ENCODE data around the gene SLC9A8. TPM values are rescaled to one million over a fixed set of nuclear protein-coding genes. Genes with fewer than 3 reads are reported as not detected.

The SLC9A8 gene
- total RNA-seq, 4 donors from 2014 or later, result 12.4 to 20.4 (median 15.1) TPM

DNA sequence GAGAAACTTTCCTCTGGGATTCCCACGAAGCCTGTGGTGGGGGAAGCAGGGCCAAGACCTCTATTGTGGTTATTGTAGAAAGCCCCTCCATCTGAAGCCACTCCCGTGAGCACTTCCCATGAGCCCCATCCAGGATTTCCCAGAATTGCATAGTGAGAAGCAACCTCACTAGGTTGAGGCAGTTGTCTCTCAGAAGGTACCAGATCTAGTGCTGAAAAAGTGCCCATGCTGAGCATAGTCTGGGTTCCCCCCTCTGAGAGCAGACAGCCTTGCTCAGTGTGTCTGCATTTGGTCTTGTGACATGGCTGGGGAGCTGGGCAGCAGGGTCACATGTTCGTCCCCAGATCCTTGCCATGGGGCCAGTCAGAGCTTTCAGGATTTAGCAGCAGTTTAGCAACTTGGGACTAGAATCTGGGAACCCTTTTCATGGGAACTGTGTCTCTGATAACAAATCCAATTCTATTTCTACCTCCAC lies 38.6 kb downstream of the SLC9A8 start:
- DNase-seq (peak; percentile 43 to 64), ATAC-seq (peak; percentile 74 to 78)
- H3K4me3 ChIP-seq, result no peak overlapping the region
- in situ Hi-C loops (cut with MboI; ENCODE audit: low sequenced_read_pairs in 4 of 4) (loop anchor here in 1 of 4 donors (25.0 kb wide), 1 partner anchor 514 kb away; no protein-coding TSS in a partner anchor), intact Hi-C loops (cut with DNase I; ENCODE audit: low total_unique reads) (no loop called here)
- peaks cover 28 to 34% of the 10 kb centered on the region in 2 donors for H3K4me1 ChIP-seq
- peaks cover 0 to 39% of the 10 kb centered on the region in 2 donors for H3K36me3 ChIP-seq
- H3K27me3 ChIP-seq, result no peaks in the 10 kb centered on the region
- peak overlapping the region; percentile 63 to 81 (median 78) for H3K27ac ChIP-seq
- no peak for TF ChIP-seq POLR2A (IDR thresholded peaks at IDR 0.05)
- TF ChIP-seq, protein P1, sequence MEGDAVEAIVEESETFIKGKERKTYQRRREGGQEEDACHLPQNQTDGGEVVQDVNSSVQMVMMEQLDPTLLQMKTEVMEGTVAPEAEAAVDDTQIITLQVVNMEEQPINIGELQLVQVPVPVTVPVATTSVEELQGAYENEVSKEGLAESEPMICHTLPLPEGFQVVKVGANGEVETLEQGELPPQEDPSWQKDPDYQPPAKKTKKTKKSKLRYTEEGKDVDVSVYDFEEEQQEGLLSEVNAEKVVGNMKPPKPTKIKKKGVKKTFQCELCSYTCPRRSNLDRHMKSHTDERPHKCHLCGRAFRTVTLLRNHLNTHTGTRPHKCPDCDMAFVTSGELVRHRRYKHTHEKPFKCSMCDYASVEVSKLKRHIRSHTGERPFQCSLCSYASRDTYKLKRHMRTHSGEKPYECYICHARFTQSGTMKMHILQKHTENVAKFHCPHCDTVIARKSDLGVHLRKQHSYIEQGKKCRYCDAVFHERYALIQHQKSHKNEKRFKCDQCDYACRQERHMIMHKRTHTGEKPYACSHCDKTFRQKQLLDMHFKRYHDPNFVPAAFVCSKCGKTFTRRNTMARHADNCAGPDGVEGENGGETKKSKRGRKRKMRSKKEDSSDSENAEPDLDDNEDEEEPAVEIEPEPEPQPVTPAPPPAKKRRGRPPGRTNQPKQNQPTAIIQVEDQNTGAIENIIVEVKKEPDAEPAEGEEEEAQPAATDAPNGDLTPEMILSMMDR (IDR thresholded peaks at IDR 0.05 in 4 of 5, conservative IDR thresholded peaks at IDR 0.05 in 1 of 5), result no peak
- no peaks in the 10 kb centered on the region for H3K9me3 ChIP-seq

DNA sequence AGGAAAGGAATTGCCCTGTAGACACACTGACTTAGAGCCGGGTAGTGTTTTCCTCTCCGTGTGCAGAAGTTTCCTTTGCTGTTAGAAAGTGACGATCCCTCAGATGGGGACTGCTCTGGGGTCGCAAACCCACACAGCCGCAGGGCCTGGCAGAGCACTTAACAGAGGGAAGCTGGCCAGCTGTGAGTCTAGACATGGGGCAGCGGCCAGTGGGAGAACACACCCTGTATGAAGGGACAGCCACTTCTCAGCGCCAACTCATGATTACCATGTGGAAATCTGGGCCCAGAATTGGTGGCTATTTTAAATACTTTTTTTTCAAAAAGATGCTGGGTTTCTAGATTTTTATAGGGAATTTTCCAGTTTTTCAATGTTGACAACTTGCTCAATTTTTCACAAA lies 39.4 kb downstream of the SLC9A8 start:
- peak overlapping the region; percentile 63 to 81 (median 78) for H3K27ac ChIP-seq
- in situ Hi-C loops (cut with MboI; ENCODE audit: low sequenced_read_pairs in 4 of 4), result loop anchor here in 1 of 4 donors (25.0 kb wide), 1 partner anchor 515 kb away; no protein-coding TSS in a partner anchor
- TF ChIP-seq, protein P1 (IDR thresholded peaks at IDR 0.05 in 4 of 5, conservative IDR thresholded peaks at IDR 0.05 in 1 of 5), result no peak
- no peak for TF ChIP-seq POLR2A (IDR thresholded peaks at IDR 0.05)
- no peaks in the 10 kb centered on the region for H3K9me3 ChIP-seq
- intact Hi-C loops (cut with DNase I; ENCODE audit: low total_unique reads), result no loop called here
- no peak overlapping the region for H3K4me3 ChIP-seq
- H3K36me3 ChIP-seq, result peaks cover 0 to 39% of the 10 kb centered on the region in 2 donors
- ATAC-seq, result peak; percentile 83 to 84
- peak; percentile 59 to 67 for DNase-seq
- peaks cover 28 to 34% of the 10 kb centered on the region in 2 donors for H3K4me1 ChIP-seq
- no peaks in the 10 kb centered on the region for H3K27me3 ChIP-seq

DNA sequence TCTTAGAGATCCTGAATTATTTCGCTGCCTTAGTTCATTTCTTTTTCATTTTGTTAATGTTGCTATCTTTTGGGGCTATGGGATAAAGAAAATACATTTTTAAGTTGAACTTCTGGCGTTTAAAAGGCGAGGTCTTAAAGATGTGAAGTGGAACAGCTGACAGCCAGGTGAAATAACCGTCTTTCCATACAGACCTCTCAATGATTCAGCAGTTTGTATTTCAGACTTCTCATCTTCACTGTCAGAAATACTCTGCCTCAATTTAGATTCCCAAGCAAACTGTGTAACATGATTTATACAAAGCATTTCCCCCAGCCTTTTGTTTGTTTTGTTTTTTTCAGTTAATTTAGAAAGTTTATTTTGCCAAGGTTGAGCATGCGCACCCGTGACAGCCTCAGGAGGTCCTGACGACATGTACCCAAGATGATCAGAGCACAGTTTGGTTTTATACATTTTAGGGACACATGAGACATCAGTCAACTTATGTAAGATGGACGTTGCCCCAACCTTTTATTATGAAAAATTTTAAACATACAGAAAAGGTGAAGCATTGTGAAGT lies 40.0 kb downstream of the SLC9A8 start:
- Histone ChIP-seq H3K27me3 (no peaks in the 10 kb centered on the region), H3K4me3 (no peak overlapping the region), H3K36me3 (peaks cover 0 to 39% of the 10 kb centered on the region in 2 donors), H3K4me1 (peaks cover 28 to 34% of the 10 kb centered on the region in 2 donors), H3K9me3 (no peaks in the 10 kb centered on the region), H3K27ac (peak overlapping the region; percentile 63 to 81 (median 78))
- no peak for DNase-seq
- TF ChIP-seq POLR2A (IDR thresholded peaks at IDR 0.05), result no peak
- TF ChIP-seq, protein P1 (IDR thresholded peaks at IDR 0.05 in 4 of 5, conservative IDR thresholded peaks at IDR 0.05 in 1 of 5), result no peak
- ATAC-seq, result peak; percentile 40 to 46
- intact Hi-C loops (cut with DNase I; ENCODE audit: low total_unique reads) (no loop called here), in situ Hi-C loops (cut with MboI; ENCODE audit: low sequenced_read_pairs in 4 of 4) (loop anchor here in 1 of 4 donors (25.0 kb wide), 1 partner anchor 515 kb away; no protein-coding TSS in a partner anchor)

DNA sequence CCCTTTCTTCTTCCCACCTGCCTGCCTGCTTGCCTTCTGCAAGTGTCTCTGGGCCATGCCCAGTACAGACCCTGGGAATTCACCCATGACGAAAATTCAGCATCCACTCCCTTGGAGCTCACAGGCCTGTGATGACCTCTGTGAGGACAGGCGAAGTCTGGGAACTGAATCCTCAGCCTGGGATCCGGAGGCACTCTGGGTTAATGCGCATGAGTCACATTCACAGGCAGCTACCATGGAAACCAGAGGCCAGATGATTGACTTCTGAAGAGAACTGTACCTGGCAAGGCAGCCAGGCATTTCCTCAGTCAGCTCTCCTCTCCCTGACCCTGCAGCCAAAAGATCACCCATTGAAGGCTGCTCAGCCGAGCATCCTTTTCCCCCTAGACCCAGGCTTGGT lies 41.0 kb downstream of the SLC9A8 start:
- Histone ChIP-seq H3K4me3 (no peak overlapping the region), H3K9me3 (no peaks in the 10 kb centered on the region), H3K36me3 (peaks cover 0 to 40% of the 10 kb centered on the region in 2 donors), H3K27me3 (no peaks in the 10 kb centered on the region), H3K4me1 (peaks cover 28 to 41% of the 10 kb centered on the region in 2 donors), H3K27ac (peak overlapping the region in 2 of 4 donors; percentile 63 to 76)
- peak; percentile 39 to 41 for ATAC-seq
- in situ Hi-C loops (cut with MboI; ENCODE audit: low sequenced_read_pairs in 4 of 4), result loop anchor here in 1 of 4 donors (25.0 kb wide), 1 partner anchor 516 kb away; no protein-coding TSS in a partner anchor
- TF ChIP-seq POLR2A (IDR thresholded peaks at IDR 0.05), result no peak
- TF ChIP-seq, protein P1 (IDR thresholded peaks at IDR 0.05 in 4 of 5, conservative IDR thresholded peaks at IDR 0.05 in 1 of 5), result no peak
- peak in 1 of 2 donors; percentile 47 for DNase-seq
- intact Hi-C loops (cut with DNase I; ENCODE audit: low total_unique reads), result no loop called here

Data from gastrocnemius medialis (tissue), 4 donors.